IPS-11a (cell line): Measurements from ENCODE around the gene GUCY2D.
"Not testable (repeated sequence)": the region's sequence is repeated elsewhere in the genome, so short reads cannot be mapped to it uniquely, and the experiment has no call there.

Experiments used
- H3K4me3 ChIP-seq: one replicate; pipeline ENCODE4 v1.5.1; 2013; ENCODE audit warnings: low read depth, low read length, control low read depth

The GUCY2D gene

GRCh38 chr17:8041249-8041928 lies 39.0 kb downstream of the GUCY2D start:
- no peak overlapping the region for H3K4me3 ChIP-seq

GRCh38 chr17:8041979-8042378 lies 39.6 kb downstream of the GUCY2D start:
- H3K4me3 ChIP-seq: no peak overlapping the region

- H3K4me3 ChIP-seq: no peak overlapping the region
These were observed 42.7 kb downstream of the GUCY2D start for GRCh38 chr17:8044819-8045810.

GRCh38 chr17:8046306-8046928 lies 44.0 kb downstream of the GUCY2D start:
- H3K4me3 ChIP-seq: no peak overlapping the region

GRCh38 chr17:8046929-8047768 lies 44.7 kb downstream of the GUCY2D start:
- H3K4me3 ChIP-seq: no peak overlapping the region

GRCh38 chr17:8047769-8048110 lies 45.3 kb downstream of the GUCY2D start:
- no peak overlapping the region for H3K4me3 ChIP-seq

- H3K4me3 ChIP-seq: no peak overlapping the region
These were observed 45.8 kb downstream of the GUCY2D start for GRCh38 chr17:8048236-8048635.

- H3K4me3 ChIP-seq: no peak overlapping the region
These were observed 46.3 kb downstream of the GUCY2D start for GRCh38 chr17:8048736-8049135.

- no peak overlapping the region for H3K4me3 ChIP-seq
These were observed 49.4 kb downstream of the GUCY2D start for GRCh38 chr17:8051831-8052230.

GRCh38 chr17:8052256-8053252 lies 50.1 kb downstream of the GUCY2D start:
- no peak overlapping the region for H3K4me3 ChIP-seq

GRCh38 chr17:8053600-8053999 lies 51.2 kb downstream of the GUCY2D start:
- no peak overlapping the region for H3K4me3 ChIP-seq

GRCh38 chr17:8055851-8056231 lies 53.4 kb downstream of the GUCY2D start:
- no peak overlapping the region for H3K4me3 ChIP-seq

- H3K4me3 ChIP-seq: no peak overlapping the region
These were observed 54.0 kb downstream of the GUCY2D start for GRCh38 chr17:8056232-8056975.

- H3K4me3 ChIP-seq: no peak overlapping the region
These were observed 54.7 kb downstream of the GUCY2D start for GRCh38 chr17:8056976-8057625.

- no peak overlapping the region for H3K4me3 ChIP-seq
These were observed 55.3 kb downstream of the GUCY2D start for GRCh38 chr17:8057691-8058114.

GRCh38 chr17:8059131-8059530 lies 56.7 kb downstream of the GUCY2D start:
- H3K4me3 ChIP-seq: no peak overlapping the region

GRCh38 chr17:8060274-8060673 lies 57.9 kb downstream of the GUCY2D start:
- no peak overlapping the region for H3K4me3 ChIP-seq

- not testable (repeated sequence) for H3K4me3 ChIP-seq
These were observed 59.4 kb downstream of the GUCY2D start for GRCh38 chr17:8061851-8062250.
